Smooth muscle cell (in vitro differentiated cells): ENCODE results near the gene TOM1L2. TPM values are rescaled to one million over a fixed set of nuclear protein-coding genes. Genes with fewer than 3 reads are reported as not detected.

Source experiments
- DNase-seq: peaks from one replicate; lab custom pipeline; 2025; ENCODE audit not compliant: unreplicated experiment; lab: John Stamatoyannopoulos, UW
- H2AFZ ChIP-seq: fragments of 200-600 bp; sonication (generic); 2 replicates; pipeline ENCODE4 v1.6.0; 2016; ENCODE audit warnings: antibody characterized with exemption, low read depth, mild to moderate bottlenecking
- H3F3A ChIP-seq: fragments of 200-600 bp; sonication (generic); 2 replicates; pipeline ENCODE4 v1.6.0; 2017; ENCODE audit warnings: antibody characterized with exemption, low read depth
- H3K27ac ChIP-seq: fragments of 200-600 bp; sonication (generic); 2 replicates; pipeline ENCODE4 v1.5.1; 2016; ENCODE audit warnings: low read depth, mild to moderate bottlenecking
- H3K27me3 ChIP-seq: fragments of 200-600 bp; sonication (generic); 2 replicates; pipeline ENCODE4 v1.6.1; 2016; ENCODE audit warnings: low read depth, mild to moderate bottlenecking
- H3K36me3 ChIP-seq: fragments of 200-600 bp; sonication (generic); 2 replicates; pipeline ENCODE4 v1.5.1; 2016; ENCODE audit warnings: low read depth
- H3K4me1 ChIP-seq: fragments of 200-600 bp; sonication (generic); 2 replicates; pipeline ENCODE4 v1.5.1; 2016; ENCODE audit warnings: low read depth
- H3K4me2 ChIP-seq: fragments of 200-600 bp; sonication (generic); 2 replicates; pipeline ENCODE4 v1.6.0; 2016; ENCODE audit warnings: mild to moderate bottlenecking
- H3K4me3 ChIP-seq: fragments of 200-600 bp; sonication (generic); 2 replicates; pipeline ENCODE4 v1.5.1; 2016; ENCODE audit warnings: mild to moderate bottlenecking
- H3K79me2 ChIP-seq: fragments of 200-600 bp; sonication (generic); 2 replicates; pipeline ENCODE4 v1.6.0; 2016; ENCODE audit warnings: low read depth, mild to moderate bottlenecking
- H3K9ac ChIP-seq: fragments of 200-600 bp; sonication (generic); 2 replicates; pipeline ENCODE4 v1.6.0; 2016; ENCODE audit warnings: low read depth
- H3K9me3 ChIP-seq: fragments of 200-600 bp; sonication (generic); replicated peaks from 2 replicates; pipeline ENCODE4 v1.5.1; 2016; ENCODE audit warnings: low read depth
- H4K20me1 ChIP-seq: fragments of 200-600 bp; sonication (generic); 2 replicates; pipeline ENCODE4 v1.6.0; 2016; ENCODE audit warnings: low read depth
- WGBS: methylation state at CpG from one replicate; pipeline ENCODE4 v1.1.7; 2016; ENCODE audit warnings: low lambda C conversion rate; 5-methylcytosine and 5-hydroxymethylcytosine counted together
- polyA plus RNA-seq: library from polyadenylated mRNA; unstranded; fragments of >200 nt; fragmentation: Nextera tagmentation; extraction: Ambion mirVana; gene quantifications from 2 replicates; pipeline ENCODE4 v1.2.1, GENCODE V29; 2016
- total RNA-seq: library from RNA; depleted of rRNA; stranded (reverse); fragments of >200 nt; gene quantifications from 2 replicates; pipeline ENCODE4 v1.2.3, GENCODE V29; 2014
- TF ChIP-seq, protein P1 (sequence below): fragments of 200-600 bp; sonication (generic); IDR thresholded peaks from 2 replicates; pipeline ENCODE4 v1.5.1; 2017; ENCODE audit warnings: borderline replicate concordance, mild to moderate bottlenecking, antibody characterized with exemption; ENCODE audit not compliant: insufficient read depth, poor library complexity, severe bottlenecking

Gene TOM1L2
- total and polyA plus RNA-seq, 2 experiments from 2014 or later: 20.3 to 27.0 TPM

DNA sequence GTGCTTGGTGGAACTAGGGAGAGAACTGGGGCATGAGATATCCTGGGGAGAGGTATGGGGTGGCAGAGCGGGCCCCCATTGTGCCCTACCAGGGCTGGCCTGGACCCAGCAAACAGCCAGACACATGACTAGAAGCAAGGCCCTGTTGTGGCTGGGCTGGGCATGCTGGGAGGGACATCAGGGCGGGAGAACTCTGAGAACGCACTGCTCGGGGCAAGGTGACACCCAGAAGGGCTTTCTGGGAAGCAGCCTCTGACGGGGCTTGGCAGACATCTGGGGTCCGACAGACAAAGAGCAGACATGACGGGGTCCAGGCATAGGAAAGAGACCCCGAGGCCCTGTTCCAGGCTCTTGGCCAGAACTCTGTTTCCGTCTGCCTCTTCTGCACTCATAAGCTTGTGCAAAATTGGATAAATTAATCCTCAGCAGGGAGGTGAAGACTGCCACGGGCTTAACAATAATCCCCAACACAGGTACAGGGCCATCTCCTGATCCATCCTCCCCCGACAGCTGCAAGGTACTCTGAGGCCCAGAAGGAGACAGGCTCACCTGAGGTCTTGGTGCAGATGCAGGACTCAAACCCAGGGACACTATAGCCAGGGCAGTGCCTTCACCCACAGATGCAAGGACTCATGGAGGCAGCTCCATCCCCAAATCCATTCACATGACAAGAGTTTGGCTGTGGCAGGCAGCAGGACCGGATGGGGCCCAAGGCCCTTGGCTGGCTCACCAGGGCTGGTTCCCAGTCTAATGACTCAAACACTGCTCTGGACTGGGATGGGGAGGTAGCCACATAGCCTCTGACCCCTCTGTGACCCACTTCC is 140.8 kb downstream of the TOM1L2 start:
- Histone ChIP-seq H2AFZ (no peak overlapping the region), H3K36me3 (no peaks in the 10 kb centered on the region), H4K20me1 (peaks cover 93% of the 10 kb centered on the region), H3K27ac (no peak overlapping the region), H3K9ac (no peak overlapping the region), H3F3A (no peaks in the 10 kb centered on the region), H3K4me1 (peaks cover 19% of the 10 kb centered on the region), H3K4me2 (no peak overlapping the region), H3K27me3 (no peaks in the 10 kb centered on the region), H3K79me2 (peaks cover 91% of the 10 kb centered on the region), H3K9me3 (no peaks in the 10 kb centered on the region), H3K4me3 (no peak overlapping the region)
- DNase-seq: no peak
- TF ChIP-seq, protein P1, sequence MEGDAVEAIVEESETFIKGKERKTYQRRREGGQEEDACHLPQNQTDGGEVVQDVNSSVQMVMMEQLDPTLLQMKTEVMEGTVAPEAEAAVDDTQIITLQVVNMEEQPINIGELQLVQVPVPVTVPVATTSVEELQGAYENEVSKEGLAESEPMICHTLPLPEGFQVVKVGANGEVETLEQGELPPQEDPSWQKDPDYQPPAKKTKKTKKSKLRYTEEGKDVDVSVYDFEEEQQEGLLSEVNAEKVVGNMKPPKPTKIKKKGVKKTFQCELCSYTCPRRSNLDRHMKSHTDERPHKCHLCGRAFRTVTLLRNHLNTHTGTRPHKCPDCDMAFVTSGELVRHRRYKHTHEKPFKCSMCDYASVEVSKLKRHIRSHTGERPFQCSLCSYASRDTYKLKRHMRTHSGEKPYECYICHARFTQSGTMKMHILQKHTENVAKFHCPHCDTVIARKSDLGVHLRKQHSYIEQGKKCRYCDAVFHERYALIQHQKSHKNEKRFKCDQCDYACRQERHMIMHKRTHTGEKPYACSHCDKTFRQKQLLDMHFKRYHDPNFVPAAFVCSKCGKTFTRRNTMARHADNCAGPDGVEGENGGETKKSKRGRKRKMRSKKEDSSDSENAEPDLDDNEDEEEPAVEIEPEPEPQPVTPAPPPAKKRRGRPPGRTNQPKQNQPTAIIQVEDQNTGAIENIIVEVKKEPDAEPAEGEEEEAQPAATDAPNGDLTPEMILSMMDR: no peak
- WGBS: 81% methylated on average over 12 of the region's 12 CpGs

DNA sequence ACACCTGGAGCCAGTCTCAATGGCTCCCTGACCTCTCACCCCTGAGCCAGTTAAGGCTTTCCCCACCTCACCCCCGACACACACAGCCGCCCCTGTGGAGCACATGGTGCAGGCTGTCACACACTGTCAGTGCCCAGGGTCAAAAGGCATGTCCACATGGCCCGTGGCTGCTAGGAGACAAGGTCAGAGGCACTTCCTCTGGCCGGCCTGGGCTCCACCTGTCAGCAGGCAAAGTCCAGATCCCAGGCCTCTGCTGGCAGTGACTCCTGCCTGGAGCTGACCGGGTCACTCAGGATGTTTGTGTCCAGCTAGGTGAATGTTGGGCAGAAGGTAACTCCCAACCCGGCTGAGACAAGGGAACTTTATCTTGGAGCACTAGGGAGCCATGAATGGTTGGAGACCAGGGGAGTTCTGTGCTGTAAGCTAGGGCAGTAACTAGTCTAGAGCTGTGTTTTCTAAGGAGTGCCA is 141.4 kb downstream of the TOM1L2 start:
- TF ChIP-seq, protein P1: no peak

DNA sequence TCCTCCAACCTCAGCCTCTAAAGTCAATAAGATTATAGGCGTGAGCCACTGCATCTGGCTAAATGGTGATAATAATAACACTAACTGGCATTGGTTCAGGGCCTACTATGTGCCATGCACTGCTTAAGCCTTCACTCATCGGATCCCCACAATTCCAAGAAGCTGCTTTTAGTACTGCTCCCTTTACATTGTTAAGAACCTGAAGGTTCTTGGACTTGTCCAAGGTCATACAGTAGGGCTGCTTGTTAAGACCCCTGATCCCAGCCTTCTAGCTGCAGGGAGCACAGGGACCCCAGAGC is 142.0 kb downstream of the TOM1L2 start:
- peaks cover 90% of the 10 kb centered on the region for H3K79me2 ChIP-seq
- no peak overlapping the region for H3K27ac ChIP-seq
- H3K9ac ChIP-seq: no peak overlapping the region
- no peaks in the 10 kb centered on the region for H3K36me3 ChIP-seq
- 94% methylated on average over 2 of the region's 2 CpGs for WGBS
- H3K9me3 ChIP-seq: no peaks in the 10 kb centered on the region
- DNase-seq: no peak
- no peaks in the 10 kb centered on the region for H3K27me3 ChIP-seq
- H3K4me2 ChIP-seq: no peak overlapping the region
- no peak overlapping the region for H2AFZ ChIP-seq
- H4K20me1 ChIP-seq: peaks cover 92% of the 10 kb centered on the region
- H3K4me1 ChIP-seq: peaks cover 18% of the 10 kb centered on the region
- H3K4me3 ChIP-seq: no peak overlapping the region
- no peaks in the 10 kb centered on the region for H3F3A ChIP-seq
- TF ChIP-seq, protein P1: no peak

More for the DNA sequence above, 141.4 kb downstream of the TOM1L2 start:
- H3K4me2 ChIP-seq: no peak overlapping the region
- H3K27me3 ChIP-seq: no peaks in the 10 kb centered on the region
- H4K20me1 ChIP-seq: peaks cover 98% of the 10 kb centered on the region
- peaks cover 90% of the 10 kb centered on the region for H3K79me2 ChIP-seq
- peaks cover 18% of the 10 kb centered on the region for H3K4me1 ChIP-seq
- DNase-seq: no peak
- no peaks in the 10 kb centered on the region for H3F3A ChIP-seq
- H3K27ac ChIP-seq: no peak overlapping the region
- no peaks in the 10 kb centered on the region for H3K9me3 ChIP-seq
- H3K9ac ChIP-seq: no peak overlapping the region
- H3K4me3 ChIP-seq: no peak overlapping the region
- no peak overlapping the region for H2AFZ ChIP-seq
- 89% methylated on average over 6 of the region's 6 CpGs for WGBS
- H3K36me3 ChIP-seq: no peaks in the 10 kb centered on the region
